K562 treated with DMSO at 1 percent for 4 hours (cell line): ENCODE data around the gene FAAH. TPM values are rescaled to one million over a fixed set of nuclear protein-coding genes. Genes with fewer than 3 reads are reported as not detected.

Source experiments
- total RNA-seq: library from RNA; unstranded; fragments of 300-600 nt; gene quantifications from 2 replicates; pipeline ENCODE4 v1.2.3, GENCODE V29; 2022; ENCODE audit not compliant: insufficient read depth

The FAAH gene
- total RNA-seq = 0.59 and 6.1 TPM in 2 replicates

GRCh38 chr1:46394108-46394871, at the start of gene FAAH:
Gene FAAH, plus strand, starts transcription at chr1:46394317. Its CDS starts 32 bp downstream, at chr1:46394349.

Other genes starting within 250 kb of the FAAH start
- not detected in 2 replicates for gene TSPAN1, start 219.2 kb upstream of the FAAH start, total RNA-seq
- gene P3R3URF, start 217.8 kb upstream of the FAAH start, total RNA-seq = not detected in 2 replicates
- gene POMGNT1, start 195.9 kb upstream of the FAAH start, total RNA-seq = 30.6 and 35.1 TPM in 2 replicates
- gene LURAP1, start 191.0 kb upstream of the FAAH start, total RNA-seq = 0.92 TPM in 1 of 2 replicates, not detected in the other
- gene RAD54L, start 146.6 kb upstream of the FAAH start, total RNA-seq = 24.7 and 32.2 TPM in 2 replicates
- 58.0 and 63.0 TPM in 2 replicates for gene LRRC41, start 90.7 kb upstream of the FAAH start, total RNA-seq
- gene UQCRH, start 90.6 kb upstream of the FAAH start, total RNA-seq = 1,523 and 1,561 TPM in 2 replicates
- gene NSUN4, start 53.5 kb upstream of the FAAH start, total RNA-seq = 44.1 and 45.7 TPM in 2 replicates
- gene DMBX1, start 95.5 kb downstream of the FAAH start, total RNA-seq = 3.5 and 4.2 TPM in 2 replicates
- gene KNCN, start 157.3 kb downstream of the FAAH start, total RNA-seq = not detected in 2 replicates
- 39.8 and 45.9 TPM in 2 replicates for gene MKNK1, start 210.0 kb downstream of the FAAH start, total RNA-seq
- gene MOB3C, start 222.5 kb downstream of the FAAH start, total RNA-seq = 6.9 and 7.5 TPM in 2 replicates